HEK293 (cell line): ENCODE results near the gene FAM110D.

Experiments
- GLIS1 ChIP-seq: fragments of 450-650 bp; formaldehyde crosslinking; IDR thresholded peaks from 2 replicates; pipeline ENCODE4 v1.5.1; 2016; ENCODE audit warnings: missing biosample characterization, missing genetic modification characterization
- IKZF3 ChIP-seq: fragments of 450-650 bp; IDR thresholded peaks from 2 replicates; pipeline ENCODE4 v1.5.0; 2018; ENCODE audit warnings: missing biosample characterization, mild to moderate bottlenecking, missing genetic modification characterization, moderate library complexity
- MEIS1 ChIP-seq: sonication (generic); formaldehyde crosslinking; IDR thresholded peaks from 2 replicates; pipeline ENCODE4 v1.8.1; 2022; ENCODE audit warnings: missing genetic modification reagents, mild to moderate bottlenecking, borderline replicate concordance
- MYNN ChIP-seq: fragments of 450-650 bp; formaldehyde crosslinking; IDR thresholded peaks from 2 replicates; pipeline ENCODE4 v1.5.1; 2016; ENCODE audit warnings: missing biosample characterization, missing genetic modification characterization, borderline replicate concordance
- OSR2 ChIP-seq: fragments of 450-650 bp; formaldehyde crosslinking; IDR thresholded peaks from 2 replicates; pipeline ENCODE4 v1.5.1; 2016; ENCODE audit warnings: missing biosample characterization, missing genetic modification characterization
- SETDB1 ChIP-seq: IDR thresholded peaks from one replicate; pipeline ENCODE4 v1.6.1; 2017; ENCODE audit warnings: mild to moderate bottlenecking, low read length, moderate library complexity, mixed read lengths; ENCODE audit not compliant: insufficient read length
- YY2 ChIP-seq: fragments of 450-650 bp; formaldehyde crosslinking; IDR thresholded peaks from 2 replicates; pipeline ENCODE4 v1.5.1; 2016; ENCODE audit warnings: missing biosample characterization, missing genetic modification characterization
- ZNF112 ChIP-seq: fragments of 450-650 bp; formaldehyde crosslinking; IDR thresholded peaks from 2 replicates; pipeline ENCODE4 v1.5.0; 2017; ENCODE audit warnings: missing biosample characterization, missing genetic modification characterization
- ZNF114 ChIP-seq: fragments of 450-650 bp; formaldehyde crosslinking; IDR thresholded peaks from 2 replicates; pipeline ENCODE4 v1.5.0; 2017; ENCODE audit warnings: missing biosample characterization, missing genetic modification characterization
- ZNF155 ChIP-seq: fragments of 450-650 bp; formaldehyde crosslinking; IDR thresholded peaks from 2 replicates; pipeline ENCODE4 v1.5.1; 2016; ENCODE audit warnings: missing biosample characterization, missing genetic modification characterization
- ZNF169 ChIP-seq: fragments of 450-650 bp; formaldehyde crosslinking; IDR thresholded peaks from 2 replicates; pipeline ENCODE4 v1.5.1; 2016; ENCODE audit warnings: missing biosample characterization, missing genetic modification characterization
- ZNF23 ChIP-seq: fragments of 450-650 bp; formaldehyde crosslinking; IDR thresholded peaks from 2 replicates; pipeline ENCODE4 v1.5.1; 2016; ENCODE audit warnings: missing biosample characterization, missing genetic modification characterization, borderline replicate concordance
- ZNF266 ChIP-seq: fragments of 450-650 bp; formaldehyde crosslinking; IDR thresholded peaks from 2 replicates; pipeline ENCODE4 v1.5.1; 2016; ENCODE audit warnings: missing biosample characterization, missing genetic modification characterization, low read depth
- ZNF292 ChIP-seq: fragments of 450-650 bp; formaldehyde crosslinking; IDR thresholded peaks from 2 replicates; pipeline ENCODE4 v1.5.1; 2016; ENCODE audit warnings: low read depth, missing biosample characterization, missing genetic modification characterization, borderline replicate concordance
- ZNF341 ChIP-seq: fragments of 450-650 bp; formaldehyde crosslinking; IDR thresholded peaks from 2 replicates; pipeline ENCODE4; 2016; ENCODE audit warnings: low read depth, missing biosample characterization, missing genetic modification characterization
- ZNF391 ChIP-seq: fragments of 450-650 bp; formaldehyde crosslinking; IDR thresholded peaks from 2 replicates; pipeline ENCODE4 v1.5.1; 2016; ENCODE audit warnings: low read depth, missing biosample characterization, missing genetic modification characterization, borderline replicate concordance
- ZNF423 ChIP-seq: fragments of 450-650 bp; formaldehyde crosslinking; IDR thresholded peaks from 2 replicates; pipeline ENCODE4 v1.5.1; 2016; ENCODE audit warnings: missing biosample characterization, missing genetic modification characterization
- ZNF473 ChIP-seq: fragments of 450-650 bp; formaldehyde crosslinking; IDR thresholded peaks from 2 replicates; pipeline ENCODE4 v1.5.1; 2017; ENCODE audit warnings: missing biosample characterization, missing genetic modification characterization
- ZNF48 ChIP-seq: fragments of 450-650 bp; formaldehyde crosslinking; IDR thresholded peaks from 2 replicates; pipeline ENCODE4 v1.5.1; 2016; ENCODE audit warnings: missing biosample characterization, missing genetic modification characterization
- ZNF529 ChIP-seq: fragments of 450-650 bp; formaldehyde crosslinking; IDR thresholded peaks from 2 replicates; pipeline ENCODE4 v1.5.1; 2017; ENCODE audit warnings: missing genetic modification characterization, missing biosample characterization; ENCODE audit not compliant: insufficient replicate concordance
- ZNF530 ChIP-seq: fragments of 450-650 bp; formaldehyde crosslinking; IDR thresholded peaks from 2 replicates; pipeline ENCODE4 v1.5.1; 2016; ENCODE audit warnings: low read depth, missing biosample characterization, missing genetic modification characterization
- ZNF548 ChIP-seq: fragments of 450-650 bp; formaldehyde crosslinking; IDR thresholded peaks from 2 replicates; pipeline ENCODE4 v1.5.1; 2016; ENCODE audit warnings: missing biosample characterization, missing genetic modification characterization
- ZNF626 ChIP-seq: fragments of 450-650 bp; sonication (Bioruptor Pico); formaldehyde crosslinking; IDR thresholded peaks from 2 replicates; pipeline ENCODE4 v1.5.1; 2018; ENCODE audit warnings: missing biosample characterization, missing genetic modification characterization, inconsistent platforms
- ZNF670 ChIP-seq: fragments of 450-650 bp; formaldehyde crosslinking; IDR thresholded peaks from 2 replicates; pipeline ENCODE4 v1.5.1; 2016; ENCODE audit warnings: missing biosample characterization, missing genetic modification characterization, low read depth
- ZNF701 ChIP-seq: fragments of 450-650 bp; formaldehyde crosslinking; IDR thresholded peaks from 2 replicates; pipeline ENCODE4 v1.5.1; 2016; ENCODE audit warnings: missing biosample characterization, missing genetic modification characterization
- ZNF747 ChIP-seq: fragments of 450-650 bp; formaldehyde crosslinking; IDR thresholded peaks from 2 replicates; pipeline ENCODE4 v1.5.1; 2016; ENCODE audit warnings: missing biosample characterization, missing genetic modification characterization
- ZNF768 ChIP-seq: fragments of 450-650 bp; formaldehyde crosslinking; IDR thresholded peaks from 2 replicates; pipeline ENCODE4 v1.5.1; 2018; ENCODE audit warnings: missing biosample characterization, mild to moderate bottlenecking, missing genetic modification characterization
- ZNF776 ChIP-seq: fragments of 450-650 bp; formaldehyde crosslinking; IDR thresholded peaks from 2 replicates; pipeline ENCODE4 v1.5.0; 2017; ENCODE audit warnings: missing biosample characterization, missing genetic modification characterization, borderline replicate concordance
- ZNF777 ChIP-seq: fragments of 450-650 bp; formaldehyde crosslinking; IDR thresholded peaks from 2 replicates; pipeline ENCODE4 v1.5.1; 2017; ENCODE audit warnings: missing biosample characterization, missing genetic modification characterization, borderline replicate concordance
- ZSCAN16 ChIP-seq: fragments of 450-650 bp; formaldehyde crosslinking; IDR thresholded peaks from 2 replicates; pipeline ENCODE4 v1.5.1; 2016; ENCODE audit warnings: missing biosample characterization, missing genetic modification characterization
- ZSCAN23 ChIP-seq: fragments of 450-650 bp; formaldehyde crosslinking; IDR thresholded peaks from 2 replicates; pipeline ENCODE4 v1.5.1; 2016; ENCODE audit warnings: missing biosample characterization, missing genetic modification characterization
- TF ChIP-seq, protein P1 (sequence below): fragments of 450-650 bp; IDR thresholded peaks from 2 replicates; pipeline ENCODE4 v1.5.1; 2018; ENCODE audit warnings: missing biosample characterization, missing genetic modification characterization
- TF ChIP-seq, protein P2 (sequence below): fragments of 450-650 bp; formaldehyde crosslinking; IDR thresholded peaks from 2 replicates; pipeline ENCODE4 v1.5.1; 2016; ENCODE audit warnings: missing biosample characterization, missing genetic modification characterization, low read depth
- TF ChIP-seq, protein P3 (sequence below): fragments of 450-650 bp; formaldehyde crosslinking; IDR thresholded peaks from 2 replicates; pipeline ENCODE4 v1.5.1; 2017; ENCODE audit warnings: missing biosample characterization, mild to moderate bottlenecking, missing genetic modification characterization, moderate library complexity
- TF ChIP-seq, protein P4 (sequence below): fragments of 450-650 bp; formaldehyde crosslinking; IDR thresholded peaks from 2 replicates; pipeline ENCODE4 v1.5.1; 2017; ENCODE audit warnings: missing biosample characterization, missing genetic modification characterization

The FAM110D gene

DNA sequence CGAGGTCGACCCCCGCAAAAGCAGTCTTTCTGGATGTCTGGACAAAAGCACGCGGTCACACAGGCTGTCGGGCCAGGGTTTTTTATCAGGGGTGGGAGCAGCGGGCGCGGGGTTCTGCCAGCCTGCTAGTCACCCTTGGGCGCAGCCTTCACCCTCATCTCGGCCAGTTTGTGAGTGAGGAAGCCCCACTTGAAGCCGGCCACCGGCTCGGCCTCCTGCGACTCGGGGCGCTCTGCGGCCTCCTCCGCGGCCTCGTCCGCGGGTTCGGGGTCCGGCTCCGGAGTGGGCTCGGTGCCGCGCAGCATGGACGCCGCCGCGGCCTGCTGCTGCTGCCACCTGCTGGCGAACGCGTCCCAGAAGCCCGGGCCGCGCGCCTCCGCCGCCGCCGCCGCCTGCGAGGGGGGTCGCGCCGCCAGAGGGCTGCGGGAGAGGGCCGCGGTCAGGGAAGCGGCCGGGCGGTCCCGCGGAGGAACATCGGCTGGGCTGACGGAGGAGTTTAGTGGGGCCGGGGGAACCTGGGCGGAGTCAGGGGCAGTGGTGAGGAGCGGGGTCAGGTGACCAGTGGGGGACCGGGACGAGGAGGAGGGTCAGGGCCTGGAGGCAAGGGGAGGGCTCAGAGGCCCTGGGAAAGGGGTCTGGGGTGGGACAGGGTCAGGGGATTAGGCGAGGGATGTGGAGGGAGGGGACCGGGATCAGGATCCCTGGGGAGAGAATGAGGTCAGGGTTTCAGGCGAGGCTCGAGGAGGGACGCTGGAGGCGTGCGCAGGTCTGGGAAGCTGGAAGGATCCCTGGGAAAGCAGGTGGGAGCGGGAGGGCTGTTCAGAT, 5.4 kb downstream of the FAM110D start (continued):
- TF ChIP-seq, protein P1, sequence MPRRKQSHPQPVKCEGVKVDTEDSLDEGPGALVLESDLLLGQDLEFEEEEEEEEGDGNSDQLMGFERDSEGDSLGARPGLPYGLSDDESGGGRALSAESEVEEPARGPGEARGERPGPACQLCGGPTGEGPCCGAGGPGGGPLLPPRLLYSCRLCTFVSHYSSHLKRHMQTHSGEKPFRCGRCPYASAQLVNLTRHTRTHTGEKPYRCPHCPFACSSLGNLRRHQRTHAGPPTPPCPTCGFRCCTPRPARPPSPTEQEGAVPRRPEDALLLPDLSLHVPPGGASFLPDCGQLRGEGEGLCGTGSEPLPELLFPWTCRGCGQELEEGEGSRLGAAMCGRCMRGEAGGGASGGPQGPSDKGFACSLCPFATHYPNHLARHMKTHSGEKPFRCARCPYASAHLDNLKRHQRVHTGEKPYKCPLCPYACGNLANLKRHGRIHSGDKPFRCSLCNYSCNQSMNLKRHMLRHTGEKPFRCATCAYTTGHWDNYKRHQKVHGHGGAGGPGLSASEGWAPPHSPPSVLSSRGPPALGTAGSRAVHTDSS, result no peak
- peak; percentile 73 for TF ChIP-seq GLIS1
- no peak for TF ChIP-seq ZNF155 (tag by site-specific recombination)
- TF ChIP-seq, protein P2, sequence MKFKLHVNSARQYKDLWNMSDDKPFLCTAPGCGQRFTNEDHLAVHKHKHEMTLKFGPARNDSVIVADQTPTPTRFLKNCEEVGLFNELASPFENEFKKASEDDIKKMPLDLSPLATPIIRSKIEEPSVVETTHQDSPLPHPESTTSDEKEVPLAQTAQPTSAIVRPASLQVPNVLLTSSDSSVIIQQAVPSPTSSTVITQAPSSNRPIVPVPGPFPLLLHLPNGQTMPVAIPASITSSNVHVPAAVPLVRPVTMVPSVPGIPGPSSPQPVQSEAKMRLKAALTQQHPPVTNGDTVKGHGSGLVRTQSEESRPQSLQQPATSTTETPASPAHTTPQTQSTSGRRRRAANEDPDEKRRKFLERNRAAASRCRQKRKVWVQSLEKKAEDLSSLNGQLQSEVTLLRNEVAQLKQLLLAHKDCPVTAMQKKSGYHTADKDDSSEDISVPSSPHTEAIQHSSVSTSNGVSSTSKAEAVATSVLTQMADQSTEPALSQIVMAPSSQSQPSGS, result no peak
- TF ChIP-seq ZNF768 (tag by site-specific recombination), result no peak
- TF ChIP-seq MYNN, result no peak
- no peak for TF ChIP-seq ZNF114 (tag by site-specific recombination)
- TF ChIP-seq ZNF391, result no peak; the same call in 1 of the 2 replicates
- no peak for TF ChIP-seq ZNF473 (tag by site-specific recombination)
- TF ChIP-seq ZNF701 (tag by site-specific recombination), result no peak
- TF ChIP-seq ZNF169 (tag by site-specific recombination), result no peak
- no peak for TF ChIP-seq ZNF529 (tag by site-specific recombination)
- no peak for TF ChIP-seq IKZF3
- TF ChIP-seq ZNF112 (tag by site-specific recombination), result no peak
- TF ChIP-seq ZNF266 (tag by site-specific recombination), result no peak
- no peak for TF ChIP-seq ZNF341 (tag by site-specific recombination)
- no peak for TF ChIP-seq ZSCAN16 (tag by site-specific recombination)
- TF ChIP-seq MEIS1, result no peak
- TF ChIP-seq ZNF747 (tag by site-specific recombination), result no peak
- TF ChIP-seq ZNF777, result no peak
- no peak for TF ChIP-seq SETDB1
- TF ChIP-seq, protein P3, sequence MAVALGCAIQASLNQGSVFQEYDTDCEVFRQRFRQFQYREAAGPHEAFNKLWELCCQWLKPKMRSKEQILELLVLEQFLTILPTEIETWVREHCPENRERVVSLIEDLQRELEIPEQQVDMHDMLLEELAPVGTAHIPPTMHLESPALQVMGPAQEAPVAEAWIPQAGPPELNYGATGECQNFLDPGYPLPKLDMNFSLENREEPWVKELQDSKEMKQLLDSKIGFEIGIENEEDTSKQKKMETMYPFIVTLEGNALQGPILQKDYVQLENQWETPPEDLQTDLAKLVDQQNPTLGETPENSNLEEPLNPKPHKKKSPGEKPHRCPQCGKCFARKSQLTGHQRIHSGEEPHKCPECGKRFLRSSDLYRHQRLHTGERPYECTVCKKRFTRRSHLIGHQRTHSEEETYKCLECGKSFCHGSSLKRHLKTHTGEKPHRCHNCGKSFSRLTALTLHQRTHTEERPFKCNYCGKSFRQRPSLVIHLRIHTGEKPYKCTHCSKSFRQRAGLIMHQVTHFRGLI (tag by site-specific recombination), result no peak
- peak; percentile 36; the same call in 1 of the 2 replicates for TF ChIP-seq ZNF423 (tag by site-specific recombination)
- TF ChIP-seq ZSCAN23, result no peak
- no peak for TF ChIP-seq OSR2 (tag by site-specific recombination)
- TF ChIP-seq ZNF776 (tag by site-specific recombination), result no peak
- no peak for TF ChIP-seq ZNF292
- peak; percentile 11; the same call in 1 of the 2 replicates for TF ChIP-seq YY2 (tag by site-specific recombination)
- TF ChIP-seq, protein P4, sequence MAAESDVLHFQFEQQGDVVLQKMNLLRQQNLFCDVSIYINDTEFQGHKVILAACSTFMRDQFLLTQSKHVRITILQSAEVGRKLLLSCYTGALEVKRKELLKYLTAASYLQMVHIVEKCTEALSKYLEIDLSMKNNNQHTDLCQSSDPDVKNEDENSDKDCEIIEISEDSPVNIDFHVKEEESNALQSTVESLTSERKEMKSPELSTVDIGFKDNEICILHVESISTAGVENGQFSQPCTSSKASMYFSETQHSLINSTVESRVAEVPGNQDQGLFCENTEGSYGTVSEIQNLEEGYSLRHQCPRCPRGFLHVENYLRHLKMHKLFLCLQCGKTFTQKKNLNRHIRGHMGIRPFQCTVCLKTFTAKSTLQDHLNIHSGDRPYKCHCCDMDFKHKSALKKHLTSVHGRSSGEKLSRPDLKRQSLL (tag by site-specific recombination), result peak; percentile 87
- no peak for TF ChIP-seq ZNF530 (tag by site-specific recombination)
- no peak for TF ChIP-seq ZNF548
- no peak for TF ChIP-seq ZNF626 (tag by site-specific recombination)
- TF ChIP-seq ZNF23 (tag by site-specific recombination), result no peak
- no peak for TF ChIP-seq ZNF48 (tag by site-specific recombination)
- TF ChIP-seq ZNF670, result no peak
